Choroid plexus epithelial cell (primary cell): ENCODE results near the gene OR13J1.

ENCODE experiments used
- DNase-seq: peaks from one replicate; pipeline ENCODE4 v3.0.0-alpha.2; 2010; ENCODE audit warnings: low read depth
- H3K4me3 ChIP-seq: 2 replicates; pipeline ENCODE4 v1.5.1; 2011; ENCODE audit warnings: low read depth, mild to moderate bottlenecking, control low read depth, low read length, moderate library complexity
- CTCF ChIP-seq: conservative IDR thresholded peaks from 2 replicates; pipeline ENCODE4 v1.5.1; 2011; ENCODE audit warnings: low read depth, mild to moderate bottlenecking, control low read depth, inconsistent platforms, low read length, moderate library complexity

The OR13J1 gene

GRCh38 chr9:35882263-35882848 is 12.2 kb upstream of the OR13J1 start:
- peak; percentile 100 for TF ChIP-seq CTCF
- H3K4me3 ChIP-seq, result no peak overlapping the region
- peak; percentile 79 for DNase-seq

DNA sequence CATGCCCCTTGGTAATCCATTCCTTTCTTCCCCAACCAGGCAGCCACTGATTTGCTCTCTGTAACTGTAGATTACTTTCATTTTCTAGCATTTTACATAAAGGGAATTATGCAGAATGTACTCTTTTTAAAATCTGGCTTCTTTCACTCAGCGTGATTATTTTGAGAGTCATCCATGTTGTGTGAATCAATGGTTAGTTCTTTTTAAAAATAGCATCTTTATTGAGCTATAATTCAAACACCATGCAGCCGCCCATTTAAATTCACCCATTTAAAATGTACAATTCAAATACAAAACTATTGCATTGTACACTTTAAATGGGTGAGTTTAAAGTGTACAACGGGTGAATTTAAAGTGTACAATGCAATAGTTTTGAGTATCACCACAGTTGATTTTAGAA is 2.3 kb upstream of the OR13J1 start:
- H3K4me3 ChIP-seq, result no peak overlapping the region
- TF ChIP-seq CTCF, result no peak
- no peak for DNase-seq

GRCh38 chr9:35871545-35871944 is 1.3 kb upstream of the OR13J1 start:
- TF ChIP-seq CTCF, result no peak
- H3K4me3 ChIP-seq, result no peak overlapping the region
- DNase-seq, result no peak

GRCh38 chr9:35869621-35870216 is 482 bp downstream of the OR13J1 start:
- no peak for DNase-seq
- no peak for TF ChIP-seq CTCF
- H3K4me3 ChIP-seq, result no peak overlapping the region

DNA sequence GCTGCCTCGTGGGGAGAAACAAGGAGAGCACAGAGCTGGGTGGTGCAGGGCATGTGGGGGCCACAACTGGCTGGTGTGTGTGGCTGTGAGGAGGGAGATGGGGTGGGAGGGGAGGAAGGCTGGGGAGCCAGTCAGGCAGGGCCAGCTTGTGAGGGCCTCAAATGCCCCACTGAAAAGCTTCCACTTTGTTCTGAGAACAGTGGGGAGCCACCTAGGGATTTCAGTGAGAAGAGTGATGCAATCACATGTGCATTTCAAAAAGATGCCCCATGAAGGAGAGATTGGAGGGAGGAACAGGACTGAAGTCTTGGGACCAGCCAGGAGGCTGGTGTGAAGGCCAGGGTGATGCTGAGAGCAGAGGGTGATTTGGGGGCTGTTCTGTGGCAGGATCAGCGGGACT is 1.3 kb downstream of the OR13J1 start:
- no peak overlapping the region for H3K4me3 ChIP-seq
- no peak for TF ChIP-seq CTCF

GRCh38 chr9:35867538-35867937 is 2.7 kb downstream of the OR13J1 start:
- H3K4me3 ChIP-seq, result no peak overlapping the region
- no peak for TF ChIP-seq CTCF
- DNase-seq, result no peak

More for the DNA sequence above, 1.3 kb downstream of the OR13J1 start:
- peak; percentile 26 for DNase-seq

DNA sequence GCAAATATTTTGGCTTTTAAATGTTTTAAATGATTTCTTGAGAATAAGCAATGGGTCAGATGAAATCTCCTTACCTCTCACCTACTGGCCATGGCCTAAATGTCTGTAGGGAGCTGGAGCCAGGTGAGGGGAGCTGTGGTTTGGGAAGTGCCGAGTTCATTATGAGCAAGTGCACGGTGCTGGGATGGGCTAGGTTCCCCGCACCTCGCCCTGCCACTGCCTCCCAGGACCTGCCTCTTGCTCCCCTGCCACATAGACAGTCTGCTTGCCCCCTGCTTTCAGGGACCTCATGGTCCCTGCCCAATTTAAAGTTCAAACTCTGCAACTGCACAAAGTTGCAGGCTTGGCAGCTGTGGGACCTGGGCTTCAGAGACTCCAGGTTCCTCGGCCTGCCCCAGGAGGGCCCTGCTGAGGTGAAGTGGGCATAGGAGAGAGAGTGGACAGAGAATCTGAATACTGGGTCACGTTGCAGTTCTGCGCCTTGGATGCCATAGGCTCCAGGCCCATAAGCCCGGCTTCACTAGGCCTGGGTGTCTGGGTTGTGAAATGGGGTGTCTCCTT is 5.4 kb downstream of the OR13J1 start:
- no peak for TF ChIP-seq CTCF
- DNase-seq, result no peak

More for the DNA sequence above, 5.4 kb downstream of the OR13J1 start:
- H3K4me3 ChIP-seq, result no peak overlapping the region
